ENCODE data around the gene VMAC.

The VMAC gene

DNA sequence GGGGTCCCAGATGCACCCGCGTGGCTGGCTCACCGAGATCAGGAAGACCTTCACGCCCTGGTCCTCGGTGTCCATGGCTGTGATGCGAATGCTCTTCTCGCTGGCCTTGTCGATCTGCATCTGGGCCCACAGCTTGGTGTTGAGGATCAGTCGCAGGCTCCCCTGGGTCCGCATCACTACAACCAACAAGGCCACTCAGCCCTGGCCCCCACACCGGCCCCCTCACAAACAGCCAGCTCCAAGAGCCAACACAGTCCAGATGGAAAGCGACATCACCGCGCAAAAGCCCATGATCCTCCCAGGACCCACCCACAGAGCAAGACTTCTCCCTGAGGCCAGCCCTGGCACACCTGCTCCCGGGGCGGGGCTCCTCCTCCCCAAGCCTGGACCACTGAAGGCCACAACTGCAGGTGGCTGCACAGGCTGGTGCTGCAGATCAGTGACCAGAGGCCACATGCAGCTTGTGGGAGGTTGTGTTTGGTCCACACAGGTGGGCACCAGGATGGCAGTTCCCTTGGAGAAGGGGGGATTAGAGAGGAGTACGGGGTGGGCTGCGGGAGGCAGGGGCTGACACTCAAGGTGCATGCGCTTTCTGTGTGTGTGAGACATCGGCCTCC lies 13.9 kb downstream of the VMAC start:
- DNase-seq (ENCODE audit: extremely low read depth, low read depth): no peak
- TF ChIP-seq, protein P1, sequence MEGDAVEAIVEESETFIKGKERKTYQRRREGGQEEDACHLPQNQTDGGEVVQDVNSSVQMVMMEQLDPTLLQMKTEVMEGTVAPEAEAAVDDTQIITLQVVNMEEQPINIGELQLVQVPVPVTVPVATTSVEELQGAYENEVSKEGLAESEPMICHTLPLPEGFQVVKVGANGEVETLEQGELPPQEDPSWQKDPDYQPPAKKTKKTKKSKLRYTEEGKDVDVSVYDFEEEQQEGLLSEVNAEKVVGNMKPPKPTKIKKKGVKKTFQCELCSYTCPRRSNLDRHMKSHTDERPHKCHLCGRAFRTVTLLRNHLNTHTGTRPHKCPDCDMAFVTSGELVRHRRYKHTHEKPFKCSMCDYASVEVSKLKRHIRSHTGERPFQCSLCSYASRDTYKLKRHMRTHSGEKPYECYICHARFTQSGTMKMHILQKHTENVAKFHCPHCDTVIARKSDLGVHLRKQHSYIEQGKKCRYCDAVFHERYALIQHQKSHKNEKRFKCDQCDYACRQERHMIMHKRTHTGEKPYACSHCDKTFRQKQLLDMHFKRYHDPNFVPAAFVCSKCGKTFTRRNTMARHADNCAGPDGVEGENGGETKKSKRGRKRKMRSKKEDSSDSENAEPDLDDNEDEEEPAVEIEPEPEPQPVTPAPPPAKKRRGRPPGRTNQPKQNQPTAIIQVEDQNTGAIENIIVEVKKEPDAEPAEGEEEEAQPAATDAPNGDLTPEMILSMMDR (IDR thresholded peaks at IDR 0.05; ENCODE audit: low read depth, low read length): no peak

DNA sequence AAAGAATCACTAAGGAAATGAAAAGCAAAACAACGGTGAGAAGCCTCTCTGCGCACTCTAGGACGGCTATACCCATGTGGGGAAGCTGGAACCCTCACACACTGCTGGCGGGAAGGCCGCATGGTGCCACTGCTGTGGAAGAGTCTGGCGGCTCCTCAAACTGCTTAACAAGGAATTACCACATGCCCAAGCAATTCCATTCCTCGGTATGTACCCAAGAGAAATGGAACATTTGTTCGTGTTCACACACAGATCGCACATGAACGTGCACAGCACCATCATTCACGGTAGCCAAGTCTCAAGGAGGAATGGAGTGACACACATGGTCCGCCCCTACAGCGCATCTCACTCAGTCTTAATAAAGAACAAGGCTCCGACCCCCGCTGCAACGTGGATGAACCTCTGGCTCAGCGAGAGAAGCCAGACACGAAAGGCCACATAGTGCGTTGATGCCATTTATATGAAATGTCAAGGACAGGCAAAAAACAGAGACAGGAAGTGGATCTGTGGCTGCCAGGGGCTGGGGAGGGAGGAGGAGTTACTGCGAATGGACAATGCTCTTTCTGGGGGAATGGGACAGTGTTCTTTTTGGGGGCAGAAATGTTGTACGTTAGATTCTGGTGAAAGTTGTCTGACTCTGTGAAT lies 17.0 kb downstream of the VMAC start:
- TF ChIP-seq, protein P1 (IDR thresholded peaks at IDR 0.05; ENCODE audit: low read depth, low read length): no peak
- DNase-seq (ENCODE audit: extremely low read depth, low read depth): no peak

DNA sequence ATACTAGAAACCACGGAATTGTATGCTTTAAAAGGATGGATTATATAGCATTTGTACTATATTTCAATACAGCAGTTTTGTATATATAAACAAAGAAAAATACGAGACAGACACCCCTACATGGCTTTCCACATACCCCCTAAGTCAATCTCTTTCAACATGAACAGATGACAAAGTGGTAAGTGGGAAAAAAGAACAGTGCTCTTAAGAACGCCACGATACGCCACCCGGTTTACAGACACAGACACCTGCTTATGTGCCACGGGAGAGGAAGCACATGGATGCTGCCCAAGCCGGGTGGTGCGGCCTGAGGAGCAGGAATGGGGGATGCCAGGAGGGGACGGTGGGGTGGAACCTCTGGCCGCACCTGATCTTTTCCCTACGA lies 17.5 kb downstream of the VMAC start:
- DNase-seq (ENCODE audit: extremely low read depth, low read depth): no peak
- TF ChIP-seq, protein P1 (IDR thresholded peaks at IDR 0.05; ENCODE audit: low read depth, low read length): no peak

DNA sequence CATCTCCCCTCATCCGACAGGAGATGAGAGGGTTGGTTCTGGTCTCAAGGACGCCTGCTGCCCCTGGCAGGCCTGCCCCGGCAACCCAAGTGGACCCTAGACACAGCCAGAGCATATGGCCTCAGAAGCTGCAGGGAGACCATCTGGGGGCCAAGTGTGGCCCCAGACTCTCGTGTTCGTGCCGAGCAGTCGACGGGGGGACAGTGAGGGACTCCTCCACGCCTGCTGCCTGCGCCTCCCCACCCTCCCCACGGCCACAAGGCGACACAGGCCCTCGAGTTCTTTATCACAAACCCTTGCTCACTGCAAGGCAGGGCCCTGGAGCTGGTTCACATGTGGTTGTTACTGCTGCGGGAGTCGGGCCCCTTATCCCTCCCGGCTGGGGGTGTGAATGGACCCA lies 18.7 kb downstream of the VMAC start:
- no peak for DNase-seq (ENCODE audit: extremely low read depth, low read depth)
- TF ChIP-seq, protein P1 (IDR thresholded peaks at IDR 0.05; ENCODE audit: low read depth, low read length): no peak

DNA sequence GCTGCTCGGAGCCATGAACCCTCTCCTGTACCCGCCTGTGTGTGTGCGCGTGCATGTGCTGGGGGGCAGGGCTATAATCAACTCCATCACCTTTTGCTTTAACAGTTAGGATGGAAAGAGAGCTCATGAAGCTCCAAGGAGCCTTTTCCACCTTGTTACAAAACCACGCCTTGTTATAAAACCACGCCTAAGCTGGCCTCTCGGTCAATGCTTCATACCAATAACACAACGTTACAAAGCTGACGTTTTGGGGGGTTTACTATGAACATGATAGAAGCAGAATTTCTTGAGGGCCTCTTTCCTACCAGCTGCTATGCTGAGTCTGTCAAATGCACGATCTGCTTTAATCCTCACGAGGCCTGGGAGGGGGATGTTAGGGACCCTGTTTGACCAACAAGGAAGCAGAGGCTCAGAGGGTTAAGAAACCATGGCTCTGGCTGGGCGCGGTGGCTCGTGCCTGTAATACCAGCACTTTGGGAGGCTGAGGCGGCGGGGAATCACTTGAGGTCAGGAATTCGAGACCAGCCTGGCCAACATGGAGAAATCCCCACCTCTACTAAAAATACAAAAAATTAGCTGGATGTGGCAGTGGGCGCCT lies 21.3 kb downstream of the VMAC start:
- TF ChIP-seq, protein P1 (IDR thresholded peaks at IDR 0.05; ENCODE audit: low read depth, low read length): no peak
- DNase-seq (ENCODE audit: extremely low read depth, low read depth): no peak

DNA sequence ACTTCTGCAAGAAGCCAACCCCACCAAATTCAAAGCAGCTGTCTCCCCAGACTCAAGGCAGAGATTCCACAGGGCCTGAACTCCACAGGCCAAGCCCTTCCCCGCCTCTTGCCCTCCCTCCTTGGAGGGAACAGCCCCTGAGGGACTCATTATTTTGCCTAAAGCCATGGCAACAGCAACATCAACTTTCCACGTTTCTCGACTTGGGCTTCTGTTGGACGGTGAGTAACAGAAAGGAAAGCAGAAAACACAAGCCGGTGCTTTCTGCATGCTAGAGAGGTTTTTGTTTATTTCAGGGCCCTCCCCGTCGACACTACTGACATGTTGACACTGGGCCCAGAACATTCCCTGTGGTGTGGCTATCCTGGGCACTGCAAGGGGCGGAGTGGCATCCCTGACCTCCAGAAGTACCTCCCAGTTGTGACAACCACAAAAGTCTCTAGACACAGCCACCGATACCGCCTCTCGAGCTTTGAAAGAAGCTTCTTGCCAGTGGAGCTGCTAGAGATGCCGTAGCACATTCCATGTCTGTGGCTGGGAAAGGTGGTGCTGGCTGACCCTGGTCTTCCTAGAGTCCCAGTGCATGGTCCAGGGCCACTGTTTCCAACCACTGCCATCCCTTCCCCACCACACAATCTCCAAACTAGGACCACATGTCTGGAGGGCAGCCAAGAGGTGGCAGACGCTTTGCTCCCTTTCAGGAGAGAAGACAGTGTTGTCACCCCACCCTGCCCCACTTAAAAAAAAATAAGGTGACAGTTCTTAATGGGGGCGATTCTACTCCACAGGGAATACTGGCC lies 22.2 kb downstream of the VMAC start:
- DNase-seq (ENCODE audit: extremely low read depth, low read depth): peak; percentile 94
- TF ChIP-seq, protein P1 (IDR thresholded peaks at IDR 0.05; ENCODE audit: low read depth, low read length): no peak

DNA sequence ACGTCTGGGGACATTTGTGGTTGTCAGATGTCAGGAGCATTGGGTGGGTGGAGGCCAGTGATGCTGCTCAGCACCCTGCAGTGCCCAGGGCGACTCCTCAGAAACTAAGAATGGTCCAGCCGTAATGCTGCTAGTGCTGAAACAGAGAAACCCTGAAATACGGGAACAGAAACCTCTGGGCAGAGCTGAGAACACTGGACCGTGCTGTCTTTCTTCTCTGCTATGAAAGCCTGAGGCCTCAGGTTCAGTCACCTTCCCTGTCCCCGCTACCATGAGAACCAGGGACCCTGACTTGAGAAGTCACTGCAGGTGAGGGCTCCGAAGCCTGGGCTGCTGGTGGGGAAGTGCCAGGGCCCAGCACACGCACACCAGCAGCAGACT lies 22.8 kb downstream of the VMAC start:
- DNase-seq (ENCODE audit: extremely low read depth, low read depth): no peak
- TF ChIP-seq, protein P1 (IDR thresholded peaks at IDR 0.05; ENCODE audit: low read depth, low read length): no peak

All from AG09319 (cell line).